ENCODE results near the gene MAP7.

The MAP7 gene

DNA sequence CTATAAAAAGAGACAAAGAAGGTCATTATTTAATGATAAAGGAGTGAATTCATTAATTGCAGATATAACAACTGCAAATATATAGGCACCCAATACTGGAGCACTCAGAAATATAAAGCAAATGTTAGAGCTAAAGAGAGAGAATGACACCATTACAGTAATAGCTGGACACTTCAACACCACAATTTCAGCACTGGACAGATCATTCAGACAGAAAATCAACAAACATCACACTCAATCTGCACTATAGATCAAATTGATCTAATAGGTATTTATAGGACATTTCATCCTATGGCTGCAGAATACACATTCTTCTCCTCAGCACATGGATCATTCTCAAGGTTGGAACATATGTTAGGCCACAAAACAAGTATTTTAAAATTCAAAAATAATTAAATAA is 72.7 kb downstream of the MAP7 start:
- Histone ChIP-seq H3K27ac (no peak overlapping the region), H3K4me3 (ENCODE audit: low read depth, low read length) (no peak overlapping the region), H3K9me3 (ENCODE audit: severe bottlenecking) (no peaks in the 10 kb centered on the region), H3K36me3 (no peaks in the 10 kb centered on the region), H3K27me3 (ENCODE audit: insufficient read depth, low read depth, severe bottlenecking) (no peaks in the 10 kb centered on the region)
- TF ChIP-seq, protein P1, sequence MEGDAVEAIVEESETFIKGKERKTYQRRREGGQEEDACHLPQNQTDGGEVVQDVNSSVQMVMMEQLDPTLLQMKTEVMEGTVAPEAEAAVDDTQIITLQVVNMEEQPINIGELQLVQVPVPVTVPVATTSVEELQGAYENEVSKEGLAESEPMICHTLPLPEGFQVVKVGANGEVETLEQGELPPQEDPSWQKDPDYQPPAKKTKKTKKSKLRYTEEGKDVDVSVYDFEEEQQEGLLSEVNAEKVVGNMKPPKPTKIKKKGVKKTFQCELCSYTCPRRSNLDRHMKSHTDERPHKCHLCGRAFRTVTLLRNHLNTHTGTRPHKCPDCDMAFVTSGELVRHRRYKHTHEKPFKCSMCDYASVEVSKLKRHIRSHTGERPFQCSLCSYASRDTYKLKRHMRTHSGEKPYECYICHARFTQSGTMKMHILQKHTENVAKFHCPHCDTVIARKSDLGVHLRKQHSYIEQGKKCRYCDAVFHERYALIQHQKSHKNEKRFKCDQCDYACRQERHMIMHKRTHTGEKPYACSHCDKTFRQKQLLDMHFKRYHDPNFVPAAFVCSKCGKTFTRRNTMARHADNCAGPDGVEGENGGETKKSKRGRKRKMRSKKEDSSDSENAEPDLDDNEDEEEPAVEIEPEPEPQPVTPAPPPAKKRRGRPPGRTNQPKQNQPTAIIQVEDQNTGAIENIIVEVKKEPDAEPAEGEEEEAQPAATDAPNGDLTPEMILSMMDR (IDR thresholded peaks at IDR 0.05; ENCODE audit: low read depth, low read length), result no peak
- no peak for DNase-seq

DNA sequence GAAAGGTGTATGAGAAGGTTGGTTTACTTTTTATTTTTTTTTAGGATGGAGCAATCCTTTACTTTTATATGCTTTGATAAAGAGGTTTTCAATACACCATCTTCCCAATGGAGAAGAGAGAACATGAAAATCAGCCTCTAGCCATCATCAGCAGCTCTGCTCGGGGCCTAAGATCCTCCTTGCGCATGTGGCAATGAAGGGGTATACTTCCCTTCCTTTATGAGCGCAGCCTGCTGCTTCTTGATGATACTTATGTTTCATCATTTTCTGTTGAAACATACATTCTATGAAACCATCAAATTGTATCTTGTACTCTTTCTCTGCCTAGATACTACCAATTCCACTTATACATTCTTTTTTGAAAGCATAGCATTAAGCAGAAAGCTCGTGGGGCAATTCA is 74.5 kb downstream of the MAP7 start:
- TF ChIP-seq, protein P1 (IDR thresholded peaks at IDR 0.05; ENCODE audit: low read depth, low read length), result no peak
- H3K36me3 ChIP-seq, result no peaks in the 10 kb centered on the region
- no peak overlapping the region for H3K27ac ChIP-seq
- DNase-seq, result no peak
- H3K27me3 ChIP-seq (ENCODE audit: insufficient read depth, low read depth, severe bottlenecking), result no peaks in the 10 kb centered on the region
- no peaks in the 10 kb centered on the region for H3K9me3 ChIP-seq (ENCODE audit: severe bottlenecking)
- H3K4me3 ChIP-seq (ENCODE audit: low read depth, low read length), result no peak overlapping the region

DNA sequence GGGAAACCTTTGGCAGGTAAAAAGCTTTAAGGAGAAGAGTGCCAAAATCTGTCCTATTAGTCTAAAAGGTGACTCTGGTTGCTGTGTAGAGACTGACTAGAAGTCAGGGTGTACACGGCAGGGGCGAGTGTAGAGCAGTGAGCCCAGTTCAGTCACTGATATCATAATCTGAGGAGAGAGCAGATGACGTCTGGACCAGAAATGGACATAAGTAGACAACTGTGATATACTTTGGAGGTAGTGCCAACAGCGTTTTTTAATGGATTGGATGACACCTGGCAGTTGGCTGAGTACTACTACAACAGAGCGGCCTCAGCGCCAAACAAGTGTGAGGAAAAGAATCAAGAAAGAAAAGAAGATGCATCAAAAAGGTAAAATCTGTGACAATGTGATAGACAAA is 76.0 kb downstream of the MAP7 start:
- DNase-seq, result no peak
- Histone ChIP-seq H3K9me3 (ENCODE audit: severe bottlenecking) (no peaks in the 10 kb centered on the region), H3K27me3 (ENCODE audit: insufficient read depth, low read depth, severe bottlenecking) (no peaks in the 10 kb centered on the region), H3K36me3 (no peaks in the 10 kb centered on the region), H3K27ac (no peak overlapping the region), H3K4me3 (ENCODE audit: low read depth, low read length) (no peak overlapping the region)
- TF ChIP-seq, protein P1 (IDR thresholded peaks at IDR 0.05; ENCODE audit: low read depth, low read length), result no peak

DNA sequence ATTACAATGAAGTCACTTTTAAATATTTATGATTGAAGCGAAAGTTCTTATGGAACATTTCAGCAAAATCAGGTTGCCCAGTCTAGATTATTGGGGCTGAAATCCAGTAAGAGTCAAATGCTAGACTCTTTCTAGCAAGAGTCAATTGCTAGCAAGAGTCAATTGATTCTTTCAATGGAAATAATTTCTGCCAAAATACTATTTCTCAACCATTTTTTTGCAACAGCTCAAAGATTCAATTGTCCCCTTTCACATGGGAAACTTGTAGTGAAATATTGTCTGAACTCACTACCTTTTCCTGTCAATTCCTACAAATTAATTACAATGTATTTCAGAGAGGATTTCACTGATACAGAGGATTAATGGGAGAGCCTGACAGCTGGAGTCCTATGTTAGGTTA is 78.3 kb downstream of the MAP7 start:
- Histone ChIP-seq H3K4me3 (ENCODE audit: low read depth, low read length) (no peak overlapping the region), H3K27ac (no peak overlapping the region), H3K27me3 (ENCODE audit: insufficient read depth, low read depth, severe bottlenecking) (no peaks in the 10 kb centered on the region), H3K9me3 (ENCODE audit: severe bottlenecking) (no peaks in the 10 kb centered on the region), H3K36me3 (no peaks in the 10 kb centered on the region)
- TF ChIP-seq, protein P1 (IDR thresholded peaks at IDR 0.05; ENCODE audit: low read depth, low read length), result no peak
- DNase-seq, result no peak

DNA sequence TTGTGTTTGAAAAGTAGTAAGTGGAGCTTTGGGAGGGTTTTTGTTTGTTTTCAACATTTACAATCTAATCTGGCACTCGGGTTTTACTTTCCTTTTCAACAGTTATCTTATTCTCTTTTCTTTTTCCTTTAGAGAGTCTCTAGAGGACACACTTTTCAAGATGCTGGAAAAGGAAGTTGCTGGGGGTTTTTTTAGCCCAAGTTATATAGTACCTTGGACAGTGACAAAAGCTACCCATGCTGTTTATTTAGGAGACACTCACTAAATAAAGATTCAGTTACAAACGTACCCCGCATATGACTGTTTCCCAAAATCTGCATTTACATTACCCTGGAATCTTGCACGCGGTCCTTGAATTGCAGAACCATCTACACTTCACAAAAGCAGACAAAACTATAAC is 78.8 kb downstream of the MAP7 start:
- H3K4me3 ChIP-seq (ENCODE audit: low read depth, low read length), result no peak overlapping the region
- no peaks in the 10 kb centered on the region for H3K9me3 ChIP-seq (ENCODE audit: severe bottlenecking)
- DNase-seq, result no peak
- H3K36me3 ChIP-seq, result no peaks in the 10 kb centered on the region
- no peak overlapping the region for H3K27ac ChIP-seq
- TF ChIP-seq, protein P1 (IDR thresholded peaks at IDR 0.05; ENCODE audit: low read depth, low read length), result no peak
- H3K27me3 ChIP-seq (ENCODE audit: insufficient read depth, low read depth, severe bottlenecking), result no peaks in the 10 kb centered on the region

DNA sequence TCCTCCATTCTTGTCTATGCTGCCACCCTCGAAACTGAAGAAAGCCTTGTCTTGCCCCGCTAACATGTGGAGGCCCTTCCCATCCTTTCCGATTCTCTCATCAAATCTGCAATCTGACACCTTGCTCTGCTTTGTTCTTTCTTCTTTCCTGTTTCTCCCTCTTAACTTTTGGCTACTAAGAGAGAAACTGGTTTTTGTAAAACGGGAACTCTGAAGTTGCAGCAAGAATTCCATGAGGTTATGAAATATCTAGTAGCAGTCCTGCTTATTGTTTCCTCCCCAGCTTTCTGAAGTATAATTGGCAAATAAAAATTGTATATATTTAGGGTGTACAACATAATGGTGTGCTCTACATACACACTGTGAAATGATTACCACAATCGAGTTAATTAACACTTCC is 80.2 kb downstream of the MAP7 start:
- no peaks in the 10 kb centered on the region for H3K9me3 ChIP-seq (ENCODE audit: severe bottlenecking)
- no peaks in the 10 kb centered on the region for H3K36me3 ChIP-seq
- H3K27me3 ChIP-seq (ENCODE audit: insufficient read depth, low read depth, severe bottlenecking), result no peaks in the 10 kb centered on the region
- DNase-seq, result no peak
- no peak overlapping the region for H3K4me3 ChIP-seq (ENCODE audit: low read depth, low read length)
- TF ChIP-seq, protein P1 (IDR thresholded peaks at IDR 0.05; ENCODE audit: low read depth, low read length), result no peak
- H3K27ac ChIP-seq, result no peak overlapping the region

All from WERI-Rb-1 (cell line).